ENCODE results near the gene RAB25. TPM values are rescaled to one million over a fixed set of nuclear protein-coding genes. Genes with fewer than 3 reads are reported as not detected.

The RAB25 gene
- under 1 TPM; 0.46 to 0.77 TPM for total RNA-seq

DNA sequence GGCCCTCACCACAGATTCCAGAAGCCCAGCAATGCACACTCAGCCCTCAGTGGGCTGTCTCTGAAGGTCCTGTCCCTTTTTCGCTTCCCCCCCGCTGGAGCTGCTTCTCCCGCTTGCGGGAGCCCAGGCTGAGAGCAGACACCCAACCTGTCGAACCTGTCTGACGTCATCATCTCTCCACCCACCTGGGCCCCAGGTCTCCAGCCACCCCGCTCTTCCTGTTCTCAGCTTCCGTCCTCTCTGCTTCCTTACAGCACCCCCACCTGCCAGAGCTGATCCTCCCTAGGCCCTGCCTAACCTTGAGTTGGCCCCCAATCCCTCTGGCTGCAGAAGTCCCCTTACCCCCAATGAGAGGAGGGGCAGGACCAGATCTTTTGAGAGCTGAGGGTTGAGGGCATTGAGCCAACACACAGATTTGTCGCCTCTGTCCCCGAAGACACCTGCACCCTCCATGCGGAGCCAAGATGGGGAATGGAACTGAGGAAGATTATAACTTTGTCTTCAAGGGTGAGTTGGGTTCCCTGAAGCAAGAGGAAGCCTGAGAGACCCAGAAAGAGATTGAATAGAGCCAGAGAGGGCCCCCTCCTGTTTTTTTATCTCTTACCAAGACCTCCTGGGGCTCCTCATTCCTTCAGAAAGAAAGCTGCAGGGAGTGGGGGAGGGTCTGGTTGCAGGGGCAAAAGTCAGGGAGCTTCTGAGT, at the start of gene RAB25:
Gene RAB25, plus strand, starts transcription at position 224 of the 700 bp plus-strand sequence. Its CDS starts 241 bp downstream, at position 465.
- no peak within 1 kb of the TSS for H3K27ac Mint-ChIP-seq
- ATAC-seq: no peak
- CTCF ChIA-PET: no interaction called here
- DNase-seq: no peak
- H3K27me3 Mint-ChIP-seq: no peaks in the 10 kb centered on the region
- POLR2A ChIA-PET: interaction anchor here (0.5 kb wide), 1 partner anchor 90 kb away, joined by 3 read pairs; no protein-coding TSS in a partner anchor
- peaks cover 15% of the 10 kb centered on the region for H3K4me1 Mint-ChIP-seq
- H3K36me3 Mint-ChIP-seq (ENCODE audit: low read depth): peaks cover 11% of the 10 kb centered on the region
- no peak within 1 kb of the TSS for H3K4me3 Mint-ChIP-seq
- intact Hi-C loops (cut with DNase I, micrococcal nuclease): no loop called here
- H3K9me3 Mint-ChIP-seq (ENCODE audit: low read depth): no peaks in the 10 kb centered on the region

- ChIA-PET POLR2A (no interaction called here), CTCF (interaction anchor here (0.9 kb wide), 1 partner anchor 32 kb away, joined by 3 read pairs; no protein-coding TSS in a partner anchor)
- intact Hi-C loops (cut with DNase I, micrococcal nuclease): no loop called here
- Mint-ChIP-seq H3K27me3 (no peaks in the 10 kb centered on the region), H3K27ac (no peak overlapping the region), H3K36me3 (ENCODE audit: low read depth) (peaks cover 54% of the 10 kb centered on the region), H3K4me3 (no peak overlapping the region), H3K9me3 (ENCODE audit: low read depth) (no peaks in the 10 kb centered on the region), H3K4me1 (peaks cover 2% of the 10 kb centered on the region)
- ATAC-seq (no peak), DNase-seq (no peak)
These were observed 48.7 kb upstream of the RAB25 start for GRCh38 chr1:156012051-156012817.

DNA sequence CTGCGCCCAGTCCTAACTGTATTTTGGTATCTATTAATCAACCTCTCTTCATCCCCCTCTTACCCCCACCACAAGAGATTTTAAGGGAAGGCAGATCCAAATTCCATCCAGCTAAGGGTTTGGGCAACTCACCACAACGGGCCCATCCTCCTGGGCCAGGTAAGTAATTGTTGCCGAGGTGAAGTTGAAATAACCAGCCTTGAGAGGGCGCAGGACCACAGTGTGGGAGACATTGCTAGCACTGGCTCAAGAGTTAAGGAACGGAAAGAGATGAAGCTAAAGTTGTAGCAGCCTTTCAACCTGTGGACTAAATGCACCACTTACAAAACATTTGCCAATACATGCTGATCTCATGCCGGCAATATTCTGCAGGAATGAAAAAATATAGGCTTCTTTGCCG, 46.1 kb upstream of the RAB25 start:
- no peak for ATAC-seq
- no peak for DNase-seq
- H3K27ac Mint-ChIP-seq: no peak overlapping the region
- ChIA-PET CTCF (no interaction called here), POLR2A (interaction anchor here (0.6 kb wide), 1 partner anchor 129 kb away, joined by 3 read pairs; no protein-coding TSS in a partner anchor)
- no peaks in the 10 kb centered on the region for H3K27me3 Mint-ChIP-seq
- peaks cover 13% of the 10 kb centered on the region for H3K4me1 Mint-ChIP-seq
- no peaks in the 10 kb centered on the region for H3K9me3 Mint-ChIP-seq (ENCODE audit: low read depth)
- H3K4me3 Mint-ChIP-seq: no peak overlapping the region
- peaks cover 59% of the 10 kb centered on the region for H3K36me3 Mint-ChIP-seq (ENCODE audit: low read depth)
- intact Hi-C loops (cut with DNase I, micrococcal nuclease): no loop called here

DNA sequence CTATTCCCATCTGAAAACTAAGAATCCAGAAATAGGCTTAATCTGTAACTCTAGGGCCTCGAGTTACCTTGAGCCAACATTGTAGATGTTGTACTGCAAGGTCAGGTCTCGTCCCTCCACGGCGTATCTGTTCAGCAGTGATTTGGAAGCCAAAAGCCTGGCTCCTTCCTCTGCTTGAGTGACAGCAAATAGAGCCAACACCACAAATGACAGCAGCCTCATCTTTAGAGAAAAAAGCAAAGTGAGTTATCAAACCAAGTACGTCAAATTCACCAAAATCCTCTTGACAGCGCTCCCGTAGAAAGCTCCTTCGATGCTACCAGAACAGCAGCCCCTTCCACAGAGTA, 41.0 kb upstream of the RAB25 start:
- H3K27me3 Mint-ChIP-seq: no peaks in the 10 kb centered on the region
- intact Hi-C loops (cut with DNase I, micrococcal nuclease): loop anchor here (1.0 to 10.0 kb wide), 9 partner anchors 34 to 715 kb away; partner anchors contain the start of genes FDPS (in 1 of the 2), KHDC4 (in 1 of the 2), LAMTOR2 (in 1 of the 2) and MEX3A (in 1 of the 2)
- peaks cover 32% of the 10 kb centered on the region for H3K36me3 Mint-ChIP-seq (ENCODE audit: low read depth)
- H3K4me1 Mint-ChIP-seq: peaks cover 20% of the 10 kb centered on the region
- CTCF ChIA-PET: no interaction called here
- DNase-seq (no peak), ATAC-seq (no peak)
- no peaks in the 10 kb centered on the region for H3K9me3 Mint-ChIP-seq (ENCODE audit: low read depth)
- POLR2A ChIA-PET: interaction anchor here (0.6 kb wide), 1 partner anchor 206 kb away, joined by 7 read pairs; no protein-coding TSS in a partner anchor
- peak overlapping the region; percentile 96 for H3K27ac Mint-ChIP-seq
- peak overlapping the region; percentile 94 for H3K4me3 Mint-ChIP-seq

DNA sequence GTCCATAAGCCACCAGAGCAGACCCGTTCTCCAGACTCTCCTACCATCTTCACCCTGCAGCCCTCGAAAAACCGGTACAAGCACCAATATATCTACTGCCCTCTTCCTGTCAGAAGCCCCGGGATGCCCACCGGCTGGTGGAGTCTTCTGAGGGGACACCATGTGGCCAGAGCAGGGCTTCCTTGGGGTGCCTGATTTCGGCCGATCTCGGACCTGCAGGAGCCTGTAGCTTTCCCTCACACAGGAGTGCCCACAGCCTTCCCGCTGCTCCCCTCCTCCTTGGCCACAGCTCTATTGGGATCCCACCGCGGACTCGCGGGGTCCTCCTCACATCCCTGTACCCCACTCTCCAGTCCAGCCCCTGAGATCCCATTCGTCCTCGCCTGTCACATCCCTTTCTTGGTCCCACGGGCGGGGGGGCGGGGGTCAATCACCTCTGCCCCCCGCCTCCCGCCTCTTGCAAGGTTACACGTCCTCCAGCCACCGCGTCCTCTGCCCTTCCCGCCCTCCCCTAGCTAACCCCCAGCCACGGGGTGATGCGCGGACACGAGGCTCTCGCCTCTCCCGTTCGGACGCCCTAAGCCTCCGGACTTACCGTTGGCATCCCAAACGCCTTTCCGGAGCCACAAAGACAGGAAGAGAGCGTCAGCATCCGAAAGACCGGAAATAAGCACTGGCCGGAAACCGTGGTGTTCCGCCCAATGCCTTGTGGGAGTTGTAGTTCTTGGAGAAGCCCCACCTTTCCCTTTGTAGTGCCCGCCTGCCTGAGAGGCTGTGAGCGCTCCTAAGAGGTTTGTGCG, 40.5 kb upstream of the RAB25 start, which contains the start of gene SSR2:
Gene SSR2, minus strand, starts transcription at position 659 of the 800 bp plus-strand sequence. CDS start 784 bp downstream, outside the sequence.
- no peaks in the 10 kb centered on the region for H3K9me3 Mint-ChIP-seq (ENCODE audit: low read depth)
- intact Hi-C loops (cut with DNase I, micrococcal nuclease): loop anchor here (1.0 to 10.0 kb wide), 11 partner anchors 33 to 716 kb away; partner anchors contain the start of genes FDPS (in 1 of the 2), KHDC4 (in 1 of the 2), LAMTOR2 (in 1 of the 2) and MEX3A (in 1 of the 2)
- peak within 1 kb of the TSS; percentile 96 for H3K27ac Mint-ChIP-seq
- H3K4me1 Mint-ChIP-seq: peaks cover 20% of the 10 kb centered on the region
- H3K36me3 Mint-ChIP-seq (ENCODE audit: low read depth): peaks cover 32% of the 10 kb centered on the region
- peak within 1 kb of the TSS; percentile 94 for H3K4me3 Mint-ChIP-seq
- DNase-seq (peak; percentile 92), ATAC-seq (peak; percentile 100)
- POLR2A ChIA-PET: interaction anchor here (0.6 kb wide), 1 partner anchor 206 kb away, joined by 7 read pairs; no protein-coding TSS in a partner anchor
- peaks cover 4% of the 10 kb centered on the region for H3K27me3 Mint-ChIP-seq
- CTCF ChIA-PET: interaction anchor here (0.9 to 2.5 kb wide), 5 partner anchors 10 to 86 kb away, joined by 3 to 12 read pairs (median 3); partner anchors contain the start of gene UBQLN4

GRCh38 chr1:156021093-156021428, 39.9 kb upstream of the RAB25 start:
- no peak for ATAC-seq
- Mint-ChIP-seq H3K9me3 (ENCODE audit: low read depth) (no peaks in the 10 kb centered on the region), H3K27me3 (peaks cover 4% of the 10 kb centered on the region), H3K4me1 (peaks cover 20% of the 10 kb centered on the region), H3K4me3 (peak overlapping the region; percentile 94), H3K36me3 (ENCODE audit: low read depth) (peaks cover 32% of the 10 kb centered on the region), H3K27ac (peak overlapping the region; percentile 96)
- POLR2A ChIA-PET: interaction anchor here (0.5 to 0.6 kb wide), 2 partner anchors 20 to 699 kb away, joined by 3 read pairs; no protein-coding TSS in a partner anchor
- intact Hi-C loops (cut with DNase I, micrococcal nuclease): loop anchor here in 1 of 2 experiments (1.0 to 10.0 kb wide), 4 partner anchors 32 to 716 kb away; partner anchors contain the start of genes FDPS, PKLR and UBQLN4
- CTCF ChIA-PET: interaction anchor here (0.7 to 2.5 kb wide), 7 partner anchors 11 to 552 kb away, joined by 3 to 12 read pairs (median 3); partner anchors contain the start of gene UBQLN4
- no peak for DNase-seq

DNA sequence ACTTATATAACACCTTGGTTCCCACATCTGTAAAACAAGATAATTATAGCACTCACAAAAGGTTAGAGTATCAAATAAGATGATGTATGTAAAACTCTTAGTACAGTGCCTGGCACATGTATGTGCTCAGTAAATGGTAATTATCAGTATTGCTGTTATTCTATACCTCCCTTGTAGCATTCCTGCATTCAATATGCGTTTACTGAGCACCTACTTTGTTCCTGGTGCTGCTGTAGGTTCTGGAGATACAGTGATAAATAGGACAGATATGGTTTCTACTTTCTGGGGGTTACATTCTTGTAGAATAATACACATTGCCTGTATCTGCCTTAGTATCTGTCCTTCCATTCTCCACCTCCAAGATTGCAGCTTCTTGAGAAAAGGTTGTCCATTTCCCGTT, 39.0 kb upstream of the RAB25 start:
- Mint-ChIP-seq H3K27ac (peak overlapping the region; percentile 58), H3K4me3 (no peak overlapping the region), H3K4me1 (peaks cover 20% of the 10 kb centered on the region), H3K9me3 (ENCODE audit: low read depth) (no peaks in the 10 kb centered on the region), H3K36me3 (ENCODE audit: low read depth) (peaks cover 26% of the 10 kb centered on the region), H3K27me3 (peaks cover 4% of the 10 kb centered on the region)
- DNase-seq (no peak), ATAC-seq (no peak)
- ChIA-PET CTCF (interaction anchor here (0.8 to 2.5 kb wide), 3 partner anchors 31 to 87 kb away, joined by 3 to 12 read pairs (median 3); partner anchors contain the start of gene UBQLN4), POLR2A (no interaction called here)
- intact Hi-C loops (cut with DNase I, micrococcal nuclease): loop anchor here in 1 of 2 experiments (1.0 to 10.0 kb wide), 4 partner anchors 31 to 717 kb away; partner anchors contain the start of genes FDPS, PKLR and UBQLN4

DNA sequence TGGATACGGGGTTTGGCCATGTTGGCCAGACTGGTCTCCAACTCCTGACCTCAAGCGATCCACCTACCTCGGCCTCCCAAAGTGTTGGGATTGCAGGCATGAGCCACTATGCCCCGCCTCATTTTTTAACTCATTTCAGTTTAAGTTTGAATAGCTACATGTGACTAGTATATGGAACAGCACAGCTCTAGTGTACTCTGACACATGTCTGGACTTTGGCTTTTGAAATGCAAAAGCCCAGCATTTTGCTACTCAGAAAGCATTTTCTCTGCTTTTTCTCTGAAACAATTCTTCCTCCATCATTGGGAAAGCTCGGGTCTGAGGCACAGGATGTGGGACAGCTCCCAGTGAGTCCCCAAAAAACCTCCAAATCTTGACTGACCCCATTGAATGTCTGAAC, 36.2 kb upstream of the RAB25 start:
- intact Hi-C loops (cut with DNase I, micrococcal nuclease): loop anchor here in 1 of 2 experiments (10.0 kb wide), 1 partner anchor 720 kb away; the partner anchor contains the start of genes FDPS and PKLR
- ChIA-PET POLR2A (interaction anchor here (0.6 kb wide), 1 partner anchor 139 kb away, joined by 7 read pairs; no protein-coding TSS in a partner anchor), CTCF (interaction anchor here (0.6 to 2.2 kb wide), 3 partner anchors 42 to 183 kb away, joined by 3 to 19 read pairs (median 5); no protein-coding TSS in a partner anchor)
- ATAC-seq (no peak), DNase-seq (no peak)
- H3K27me3 Mint-ChIP-seq: peaks cover 4% of the 10 kb centered on the region
- H3K36me3 Mint-ChIP-seq (ENCODE audit: low read depth): peaks cover 7% of the 10 kb centered on the region
- H3K27ac Mint-ChIP-seq: no peak overlapping the region
- no peaks in the 10 kb centered on the region for H3K9me3 Mint-ChIP-seq (ENCODE audit: low read depth)
- H3K4me1 Mint-ChIP-seq: peaks cover 9% of the 10 kb centered on the region
- H3K4me3 Mint-ChIP-seq: no peak overlapping the region

DNA sequence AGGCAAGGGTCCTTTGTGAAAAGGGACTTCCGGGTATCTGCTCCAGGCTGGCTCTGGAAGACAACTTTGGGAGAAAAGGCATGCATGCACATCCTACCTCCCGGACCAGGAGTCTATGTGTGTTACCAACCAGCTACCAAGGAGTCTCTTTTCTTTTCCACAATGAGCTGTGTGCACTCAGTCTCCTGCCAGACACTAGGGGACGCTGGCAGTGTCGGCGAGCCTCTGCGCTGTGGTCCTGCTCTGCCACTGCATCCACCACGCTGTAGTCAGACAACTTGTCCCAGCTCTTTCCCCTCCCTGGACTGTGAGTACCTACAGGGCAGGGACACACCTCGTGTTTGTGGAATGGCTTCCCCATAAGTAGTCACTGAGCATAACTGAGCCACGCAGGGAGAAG, 35.1 kb upstream of the RAB25 start:
- ATAC-seq (peak; percentile 87), DNase-seq (peak; percentile 68)
- peaks cover 4% of the 10 kb centered on the region for H3K27me3 Mint-ChIP-seq
- no peaks in the 10 kb centered on the region for H3K9me3 Mint-ChIP-seq (ENCODE audit: low read depth)
- intact Hi-C loops (cut with DNase I, micrococcal nuclease): loop anchor here (1.0 to 10.0 kb wide), 3 partner anchors 39 to 721 kb away; partner anchors contain the start of genes FDPS (in 1 of the 2) and PKLR (in 1 of the 2)
- no peak overlapping the region for H3K4me3 Mint-ChIP-seq
- peaks cover 3% of the 10 kb centered on the region for H3K4me1 Mint-ChIP-seq
- ChIA-PET CTCF (interaction anchor here (0.6 to 2.2 kb wide), 6 partner anchors 10 to 67 kb away, joined by 3 to 19 read pairs (median 3); partner anchors contain the start of gene UBQLN4), POLR2A (interaction anchor here (0.6 kb wide), 1 partner anchor 40 kb away, joined by 3 read pairs; no protein-coding TSS in a partner anchor)
- H3K36me3 Mint-ChIP-seq (ENCODE audit: low read depth): no peaks in the 10 kb centered on the region
- H3K27ac Mint-ChIP-seq: no peak overlapping the region

DNA sequence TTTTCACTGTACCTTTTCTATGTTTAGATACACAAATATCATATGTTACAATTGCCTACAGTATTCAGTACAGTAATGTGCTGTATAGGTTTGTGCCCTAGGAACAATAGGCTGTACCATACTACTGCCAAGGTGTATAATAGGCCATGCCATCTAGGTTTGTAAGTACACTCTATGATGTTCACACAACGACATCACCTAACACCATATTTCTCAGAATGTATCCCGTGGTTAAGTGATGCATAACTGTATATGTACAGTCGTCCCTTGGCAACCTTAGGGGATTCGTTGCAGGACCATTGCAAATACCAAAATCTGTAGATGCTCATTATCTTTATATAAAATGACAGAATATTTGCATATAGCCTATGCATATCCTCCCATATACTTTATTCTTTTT, 34.4 kb upstream of the RAB25 start:
- H3K9me3 Mint-ChIP-seq (ENCODE audit: low read depth): no peaks in the 10 kb centered on the region
- intact Hi-C loops (cut with DNase I, micrococcal nuclease): loop anchor here (1.0 to 10.0 kb wide), 3 partner anchors 39 to 722 kb away; partner anchors contain the start of genes FDPS (in 1 of the 2) and PKLR (in 1 of the 2)

More for the DNA sequence above, 34.4 kb upstream of the RAB25 start:
- CTCF ChIA-PET: interaction anchor here (1.0 kb wide), 1 partner anchor 11 kb away, joined by 3 read pairs; no protein-coding TSS in a partner anchor
- no peak overlapping the region for H3K27ac Mint-ChIP-seq
- H3K4me1 Mint-ChIP-seq: no peaks in the 10 kb centered on the region
- POLR2A ChIA-PET: no interaction called here
- no peak overlapping the region for H3K4me3 Mint-ChIP-seq
- ATAC-seq: peak; percentile 78
- no peaks in the 10 kb centered on the region for H3K36me3 Mint-ChIP-seq (ENCODE audit: low read depth)
- peaks cover 4% of the 10 kb centered on the region for H3K27me3 Mint-ChIP-seq
- no peak for DNase-seq

All from activated CD4-positive, alpha-beta T cell treated with anti-CD3 and anti-CD28 coated beads for 36 hours (primary cell).